Vagina (tissue), 2 donors: ENCODE measurements around the gene SNPH.

Source experiments
- POLR2A ChIP-seq, 2 donors: fragments of 450-650 bp; IDR thresholded peaks; one replicate each; pipeline ENCODE4 v1.6.1; 2017; ENCODE audit warnings: antibody characterized with exemption in 2 of 2, mild to moderate bottlenecking in 2 of 2, moderate library complexity in 2 of 2
- POLR2AphosphoS5 ChIP-seq, 2 donors: sonication (generic); formaldehyde crosslinking; IDR thresholded peaks; one replicate each; pipeline ENCODE4 v1.9.0; 2017; ENCODE audit warnings: antibody characterized with exemption in 2 of 2, mild to moderate bottlenecking in 2 of 2, low read depth in 1 of 2; ENCODE audit not compliant: insufficient read depth in 1 of 2
- TF ChIP-seq, protein P1 (sequence below), 3 experiments: fragments of 450-650 bp in 2 of 3; fragments of 200-600 bp in 1 of 3; sonication (generic) in 1 of 3; IDR thresholded peaks; one replicate each; pipeline ENCODE4 v1.5.1; 2017 to 2019; ENCODE audit warnings: antibody characterized with exemption in 3 of 3, mild to moderate bottlenecking in 2 of 3, moderate library complexity in 2 of 3

DNA sequence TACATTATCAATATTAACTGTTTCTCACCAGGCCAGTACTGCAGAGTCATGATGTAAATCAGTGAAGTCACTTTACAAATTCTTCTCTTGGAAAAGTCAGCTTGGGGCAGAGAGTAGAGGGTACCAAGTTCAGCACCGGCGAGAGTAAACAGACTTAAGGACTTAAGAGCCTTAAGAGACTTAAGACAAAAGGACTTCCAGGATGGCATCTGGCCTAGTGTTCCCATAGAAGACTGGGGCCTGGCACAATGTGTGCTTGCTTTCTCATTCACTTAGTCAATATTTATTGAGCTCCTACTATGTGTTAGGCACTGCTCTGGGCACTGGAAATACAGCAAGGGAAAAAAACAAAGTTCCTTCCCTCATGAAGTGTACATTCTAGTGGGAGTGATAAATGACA, 1.4 kb upstream of the SNPH start:
- TF ChIP-seq POLR2AphosphoS5 (IDR thresholded peaks at IDR 0.05; ENCODE audit: insufficient read depth in 1 of 2, low read depth in 1 of 2) (no peak), POLR2A (IDR thresholded peaks at IDR 0.05) (no peak)
- TF ChIP-seq, protein P1, sequence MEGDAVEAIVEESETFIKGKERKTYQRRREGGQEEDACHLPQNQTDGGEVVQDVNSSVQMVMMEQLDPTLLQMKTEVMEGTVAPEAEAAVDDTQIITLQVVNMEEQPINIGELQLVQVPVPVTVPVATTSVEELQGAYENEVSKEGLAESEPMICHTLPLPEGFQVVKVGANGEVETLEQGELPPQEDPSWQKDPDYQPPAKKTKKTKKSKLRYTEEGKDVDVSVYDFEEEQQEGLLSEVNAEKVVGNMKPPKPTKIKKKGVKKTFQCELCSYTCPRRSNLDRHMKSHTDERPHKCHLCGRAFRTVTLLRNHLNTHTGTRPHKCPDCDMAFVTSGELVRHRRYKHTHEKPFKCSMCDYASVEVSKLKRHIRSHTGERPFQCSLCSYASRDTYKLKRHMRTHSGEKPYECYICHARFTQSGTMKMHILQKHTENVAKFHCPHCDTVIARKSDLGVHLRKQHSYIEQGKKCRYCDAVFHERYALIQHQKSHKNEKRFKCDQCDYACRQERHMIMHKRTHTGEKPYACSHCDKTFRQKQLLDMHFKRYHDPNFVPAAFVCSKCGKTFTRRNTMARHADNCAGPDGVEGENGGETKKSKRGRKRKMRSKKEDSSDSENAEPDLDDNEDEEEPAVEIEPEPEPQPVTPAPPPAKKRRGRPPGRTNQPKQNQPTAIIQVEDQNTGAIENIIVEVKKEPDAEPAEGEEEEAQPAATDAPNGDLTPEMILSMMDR (IDR thresholded peaks at IDR 0.05) = no peak
